Endothelial cell (in vitro differentiated cells): ENCODE data around the gene PID1. TPM values are rescaled to one million over a fixed set of nuclear protein-coding genes. Genes with fewer than 3 reads are reported as not detected.

Experiments used
- DNase-seq: peaks from one replicate; pipeline ENCODE4 v3.0.0; 2021; ENCODE audit warnings: low spot score
- H3K27ac Mint-ChIP-seq: one replicate; pipeline ENCODE4 v1.8.0; 2021; ENCODE audit warnings: mixed read lengths, inconsistent platforms; ENCODE audit not compliant: unreplicated experiment
- H3K27me3 Mint-ChIP-seq: one replicate; pipeline ENCODE4 v1.8.0; 2021; ENCODE audit warnings: mild to moderate bottlenecking, moderate library complexity, mixed read lengths, inconsistent platforms; ENCODE audit not compliant: unreplicated experiment
- H3K36me3 Mint-ChIP-seq: one replicate; pipeline ENCODE4 v1.8.0; 2021; ENCODE audit warnings: mild to moderate bottlenecking, low read depth, mixed read lengths, inconsistent platforms; ENCODE audit not compliant: unreplicated experiment
- H3K4me1 Mint-ChIP-seq: one replicate; pipeline ENCODE4 v1.8.0; 2021; ENCODE audit warnings: mild to moderate bottlenecking, mixed read lengths, inconsistent platforms; ENCODE audit not compliant: unreplicated experiment
- H3K4me3 Mint-ChIP-seq: one replicate; pipeline ENCODE4 v1.8.0; 2021; ENCODE audit warnings: mild to moderate bottlenecking, mixed read lengths, inconsistent platforms; ENCODE audit not compliant: unreplicated experiment
- H3K9me3 Mint-ChIP-seq: one replicate; pipeline ENCODE4 v1.8.0; 2021; ENCODE audit warnings: mixed read lengths, inconsistent platforms; ENCODE audit not compliant: unreplicated experiment
- CTCF ChIP-seq: fragments of 200-600 bp; sonication (generic); IDR thresholded peaks from one replicate; pipeline ENCODE4 v1.5.0; 2021; ENCODE audit warnings: antibody characterized with exemption; ENCODE audit not compliant: unreplicated experiment
- total RNA-seq: library from RNA; stranded (reverse); fragmentation: NEBNext Ultra II Directional; extraction: Animal tissue kit (Norgen Biotek cat#: 25700); gene quantifications from one replicate; pipeline ENCODE4 v1.2.1, GENCODE V29; 2021; ENCODE audit not compliant: unreplicated experiment

PID1 gene
- total RNA-seq, 1 donor from 2014 or later = not detected

- Mint-ChIP-seq H3K4me3 (no peak overlapping the region), H3K27ac (no peak overlapping the region), H3K27me3 (peaks cover 3% of the 10 kb centered on the region), H3K36me3 (no peaks in the 10 kb centered on the region), H3K4me1 (no peaks in the 10 kb centered on the region), H3K9me3 (no peaks in the 10 kb centered on the region)
- no peak for DNase-seq
- TF ChIP-seq CTCF = no peak
Measured at GRCh38 chr2:229273006-229273722, 2.1 kb upstream of the PID1 start.

- Mint-ChIP-seq H3K36me3 (no peaks in the 10 kb centered on the region), H3K4me3 (no peak overlapping the region), H3K9me3 (no peaks in the 10 kb centered on the region), H3K27ac (no peak overlapping the region), H3K4me1 (no peaks in the 10 kb centered on the region), H3K27me3 (peaks cover 3% of the 10 kb centered on the region)
- DNase-seq = no peak
- no peak for TF ChIP-seq CTCF
Measured at GRCh38 chr2:229269941-229270340, 1.1 kb downstream of the PID1 start.

- no peak for TF ChIP-seq CTCF
- peaks cover 3% of the 10 kb centered on the region for H3K27me3 Mint-ChIP-seq
Measured at GRCh38 chr2:229269146-229269545, 1.9 kb downstream of the PID1 start.

GRCh38 chr2:229268626-229269025, 2.5 kb downstream of the PID1 start:
- no peaks in the 10 kb centered on the region for H3K4me1 Mint-ChIP-seq
- H3K9me3 Mint-ChIP-seq = no peaks in the 10 kb centered on the region
- H3K36me3 Mint-ChIP-seq = no peaks in the 10 kb centered on the region
- no peak overlapping the region for H3K4me3 Mint-ChIP-seq
- peaks cover 3% of the 10 kb centered on the region for H3K27me3 Mint-ChIP-seq
- no peak for DNase-seq
- no peak overlapping the region for H3K27ac Mint-ChIP-seq
- TF ChIP-seq CTCF = no peak

More at GRCh38 chr2:229269146-229269545, 1.9 kb downstream of the PID1 start:
- H3K9me3 Mint-ChIP-seq = no peaks in the 10 kb centered on the region
- no peak for DNase-seq
- no peaks in the 10 kb centered on the region for H3K36me3 Mint-ChIP-seq
- H3K4me1 Mint-ChIP-seq = no peaks in the 10 kb centered on the region
- no peak overlapping the region for H3K27ac Mint-ChIP-seq
- no peak overlapping the region for H3K4me3 Mint-ChIP-seq

DNA sequence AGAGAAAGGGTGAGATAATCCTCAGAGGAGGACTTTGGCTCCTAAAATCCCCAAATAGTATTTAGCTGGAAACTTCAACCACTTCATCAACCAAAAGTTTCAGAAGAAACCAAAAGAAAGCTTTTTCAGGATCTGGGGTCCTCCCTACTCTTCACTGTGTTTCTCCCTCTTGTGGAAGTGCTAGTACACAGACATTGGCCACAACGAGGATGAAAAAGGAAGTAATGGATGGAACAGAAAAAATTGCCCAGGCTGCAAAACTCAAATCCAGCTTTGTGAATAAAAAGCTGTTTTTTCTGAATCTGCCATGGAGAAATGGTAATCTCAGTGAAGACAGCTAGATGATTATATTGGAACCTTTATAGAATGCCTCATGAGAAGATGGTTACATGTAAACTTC, 4.0 kb downstream of the PID1 start:
- Mint-ChIP-seq H3K4me1 (no peaks in the 10 kb centered on the region), H3K9me3 (no peaks in the 10 kb centered on the region), H3K4me3 (no peak overlapping the region), H3K27me3 (peaks cover 3% of the 10 kb centered on the region), H3K36me3 (no peaks in the 10 kb centered on the region), H3K27ac (no peak overlapping the region)
- DNase-seq = no peak
- no peak for TF ChIP-seq CTCF
